Astrocyte (in vitro differentiated cells and primary cell): ENCODE data around the gene MUC15. TPM values are rescaled to one million over a fixed set of nuclear protein-coding genes. Genes with fewer than 3 reads are reported as not detected.

Source experiments
- DNase-seq: peaks from one replicate; pipeline ENCODE4 v3.0.0-alpha.2; 2010; ENCODE audit warnings: low read depth
- FAIRE-seq: peaks from 2 replicates; lab custom pipeline; 2011; peaks lifted over from hg19 to GRCh38; lab: Jason Lieb, UNC
- H2AFZ ChIP-seq: 2 replicates; pipeline ENCODE4 v1.6.0; 2012; ENCODE audit warnings: low read depth, low read length, inconsistent platforms
- H3K27ac ChIP-seq: 2 replicates; pipeline ENCODE4 v1.5.1; 2011; ENCODE audit warnings: low read depth, low read length, inconsistent platforms
- H3K27me3 ChIP-seq: 2 replicates; pipeline ENCODE4 v1.6.0; 2011; ENCODE audit warnings: low read length, inconsistent platforms; ENCODE audit not compliant: insufficient read depth
- H3K36me3 ChIP-seq: 2 replicates; pipeline ENCODE4 v1.5.1; 2011; ENCODE audit warnings: low read length, inconsistent platforms; ENCODE audit not compliant: insufficient read depth
- H3K4me1 ChIP-seq: 2 replicates; pipeline ENCODE4 v1.5.1; 2011; ENCODE audit warnings: low read length, inconsistent platforms; ENCODE audit not compliant: insufficient read depth
- H3K4me2 ChIP-seq: 2 replicates; pipeline ENCODE4 v1.6.0; 2012; ENCODE audit warnings: low read length, inconsistent platforms
- H3K4me3 ChIP-seq: 2 replicates; pipeline ENCODE4 v1.5.1; 2011; ENCODE audit warnings: low read depth, mild to moderate bottlenecking, low read length, inconsistent platforms; ENCODE audit not compliant: insufficient read depth
- H3K79me2 ChIP-seq: 2 replicates; pipeline ENCODE4 v1.6.0; 2012; ENCODE audit warnings: mild to moderate bottlenecking, low read length, inconsistent platforms; ENCODE audit not compliant: insufficient read depth
- H3K9ac ChIP-seq: 2 replicates; pipeline ENCODE4 v1.6.0; 2012; ENCODE audit warnings: mild to moderate bottlenecking, low read length, inconsistent platforms
- H3K9me3 ChIP-seq: 2 replicates; pipeline ENCODE4 v1.5.1; 2012; ENCODE audit warnings: low read depth, mild to moderate bottlenecking, low read length, inconsistent platforms; ENCODE audit not compliant: insufficient read depth
- H4K20me1 ChIP-seq: 2 replicates; pipeline ENCODE4 v1.6.0; 2012; ENCODE audit warnings: low read length, inconsistent platforms; ENCODE audit not compliant: insufficient read depth
- H3K27ac Mint-ChIP-seq: one replicate; pipeline ENCODE4 v1.8.0; 2021; ENCODE audit warnings: mild to moderate bottlenecking, mixed read lengths; ENCODE audit not compliant: unreplicated experiment
- H3K27me3 Mint-ChIP-seq: one replicate; pipeline ENCODE4 v1.8.0; 2021; ENCODE audit warnings: low read depth, mixed read lengths; ENCODE audit not compliant: unreplicated experiment
- H3K36me3 Mint-ChIP-seq: one replicate; pipeline ENCODE4 v1.8.0; 2021; ENCODE audit warnings: low read depth, mixed read lengths; ENCODE audit not compliant: unreplicated experiment
- H3K4me1 Mint-ChIP-seq: one replicate; pipeline ENCODE4 v1.8.0; 2021; ENCODE audit warnings: low read depth, mixed read lengths; ENCODE audit not compliant: unreplicated experiment
- H3K4me3 Mint-ChIP-seq: one replicate; pipeline ENCODE4 v1.8.0; 2021; ENCODE audit warnings: mild to moderate bottlenecking, moderate library complexity, mixed read lengths; ENCODE audit not compliant: unreplicated experiment
- H3K9me3 Mint-ChIP-seq: one replicate; pipeline ENCODE4 v1.8.0; 2021; ENCODE audit warnings: mild to moderate bottlenecking, mixed read lengths; ENCODE audit not compliant: unreplicated experiment
- CTCF ChIP-seq: IDR thresholded peaks from 2 replicates; pipeline ENCODE4 v1.5.1; 2011; ENCODE audit warnings: low read depth, mild to moderate bottlenecking, inconsistent platforms, low read length, moderate library complexity; ENCODE audit not compliant: insufficient read depth
- EZH2 ChIP-seq: IDR thresholded peaks from 2 replicates; pipeline ENCODE4 v1.6.1; 2012; ENCODE audit warnings: mild to moderate bottlenecking, low read length, inconsistent platforms; ENCODE audit not compliant: insufficient read depth
- total RNA-seq: library from RNA; stranded (reverse); gene quantifications from 2 replicates; pipeline ENCODE4 v1.2.1, GENCODE V29; 2021

Gene MUC15
- total RNA-seq, 1 donor from 2014 or later, result 0.16 TPM

- Histone ChIP-seq H3K4me1 (no peaks in the 10 kb centered on the region), H3K27ac (no peak overlapping the region), H3K9me3 (no peaks in the 10 kb centered on the region), H4K20me1 (no peaks in the 10 kb centered on the region), H3K36me3 (no peaks in the 10 kb centered on the region), H3K27me3 (no peaks in the 10 kb centered on the region), H3K4me3 (no peak overlapping the region), H3K4me2 (no peak overlapping the region), H2AFZ (no peak overlapping the region), H3K9ac (no peak overlapping the region), H3K79me2 (no peaks in the 10 kb centered on the region)
- Mint-ChIP-seq H3K4me1 (no peaks in the 10 kb centered on the region), H3K27ac (no peak overlapping the region), H3K4me3 (no peak overlapping the region), H3K36me3 (no peaks in the 10 kb centered on the region), H3K27me3 (no peaks in the 10 kb centered on the region), H3K9me3 (no peaks in the 10 kb centered on the region)
- TF ChIP-seq EZH2 (no peak), CTCF (no peak)
- FAIRE-seq, result no peak
- no peak for DNase-seq
These were observed 18.9 kb downstream of the MUC15 start for GRCh38 chr11:26553182-26553581.

- Mint-ChIP-seq H3K9me3 (no peaks in the 10 kb centered on the region), H3K27me3 (no peaks in the 10 kb centered on the region), H3K4me1 (no peaks in the 10 kb centered on the region), H3K4me3 (no peak overlapping the region), H3K27ac (no peak overlapping the region), H3K36me3 (no peaks in the 10 kb centered on the region)
- Histone ChIP-seq H3K27ac (no peak overlapping the region), H3K9ac (no peak overlapping the region), H3K79me2 (no peaks in the 10 kb centered on the region), H3K4me3 (no peak overlapping the region), H3K36me3 (no peaks in the 10 kb centered on the region), H3K27me3 (no peaks in the 10 kb centered on the region), H3K4me1 (no peaks in the 10 kb centered on the region), H2AFZ (no peak overlapping the region), H3K9me3 (no peaks in the 10 kb centered on the region), H3K4me2 (no peak overlapping the region), H4K20me1 (no peaks in the 10 kb centered on the region)
- no peak for FAIRE-seq
- DNase-seq, result no peak
- no peak for TF ChIP-seq EZH2
- peak; percentile 32 for TF ChIP-seq CTCF
These were observed 20.8 kb downstream of the MUC15 start for GRCh38 chr11:26551186-26551801.

- no peak for FAIRE-seq
- no peaks in the 10 kb centered on the region for H3K9me3 Mint-ChIP-seq
- no peaks in the 10 kb centered on the region for H3K36me3 Mint-ChIP-seq
- H3K4me1 Mint-ChIP-seq, result no peaks in the 10 kb centered on the region
- TF ChIP-seq EZH2 (no peak), CTCF (no peak)
- no peak overlapping the region for H3K27ac Mint-ChIP-seq
- no peaks in the 10 kb centered on the region for H3K9me3 ChIP-seq
- no peak overlapping the region for H3K4me3 ChIP-seq
- no peaks in the 10 kb centered on the region for H3K79me2 ChIP-seq
- no peaks in the 10 kb centered on the region for H3K4me1 ChIP-seq
- H2AFZ ChIP-seq, result no peak overlapping the region
- no peak overlapping the region for H3K9ac ChIP-seq
- no peaks in the 10 kb centered on the region for H3K27me3 Mint-ChIP-seq
- H3K4me3 Mint-ChIP-seq, result no peak overlapping the region
- H4K20me1 ChIP-seq, result no peaks in the 10 kb centered on the region
- H3K27ac ChIP-seq, result no peak overlapping the region
- DNase-seq, result no peak
- no peaks in the 10 kb centered on the region for H3K36me3 ChIP-seq
- no peaks in the 10 kb centered on the region for H3K27me3 ChIP-seq
- no peak overlapping the region for H3K4me2 ChIP-seq
These were observed 22.0 kb downstream of the MUC15 start for GRCh38 chr11:26550022-26550421.
